Naive thymus-derived CD4-positive, alpha-beta T cell (primary cell): Measurements from ENCODE around the gene EIF4G3. TPM values are rescaled to one million over a fixed set of nuclear protein-coding genes. Genes with fewer than 3 reads are reported as not detected.

Experiments
- microRNA-seq: library from miRNA; unstranded; fragments of <30 nt; microRNA quantifications from one replicate; pipeline ENCODE4 v1.2.0, GENCODE V29; 2022; ENCODE audit warnings: borderline microRNAs expressed
- polyA plus RNA-seq, 2 donors: library from polyadenylated mRNA; unstranded; fragments of 300-500 nt; fragmentation: Illumina TruSeq; gene quantifications; one replicate each; pipeline ENCODE4 v1.2.3, GENCODE V29; 2021
- total RNA-seq, 6 experiments: library from RNA in 5 of 6; stranded (reverse) in 5 of 6; gene quantifications; 1 replicate in 5 of 6; 2 replicates in 1 of 6; pipeline ENCODE4 v1.2.3 and lab custom pipeline; 2021 to 2026

EIF4G3 gene
- total and polyA plus RNA-seq, 7 experiments from 2014 or later: 3.3 to 46.3 (median 16.4) TPM

Small RNA genes within 50 kb of the gene (microRNA-seq; reads per million reads assigned to microRNA genes)
- not detected for gene MIR1256

Other genes with a start within 250 kb of the EIF4G3 start
- 10 to 100 TPM; 63.3 to 97.4 (median 72.2) TPM for gene ECE1, start 113.6 kb upstream of the EIF4G3 start, total RNA-seq
- 10 to 100 TPM; 21.3 to 50.4 TPM for gene ECE1, start 113.6 kb upstream of the EIF4G3 start, polyA plus RNA-seq